Cardiac fibroblast (primary cell): Measurements from ENCODE around the gene TMEM204.
A peak's percentile ranks its signal among the peaks of the same experiment; 100 is the strongest.

Experiments used
- DNase-seq, 2 donors: peaks; one replicate each; pipeline versions ENCODE4 v3.0.0 to v3.0.0-alpha.2; 2010; ENCODE audit warnings: low read depth in 2 of 2
- H3K4me3 ChIP-seq, 2 donors: replicated peaks in 1 of 2; 1 replicate in 1 of 2; 2 replicates in 1 of 2; pipeline ENCODE4 v1.5.1; 2011; ENCODE audit warnings: low read depth in 2 of 2, low read length in 2 of 2, mild to moderate bottlenecking in 2 of 2, moderate library complexity in 1 of 2
- TF ChIP-seq, protein P1 (sequence below): IDR thresholded peaks from one replicate; pipeline ENCODE4 v1.5.1; 2011; ENCODE audit warnings: low read depth, mild to moderate bottlenecking, low read length, inconsistent platforms

Gene TMEM204

DNA sequence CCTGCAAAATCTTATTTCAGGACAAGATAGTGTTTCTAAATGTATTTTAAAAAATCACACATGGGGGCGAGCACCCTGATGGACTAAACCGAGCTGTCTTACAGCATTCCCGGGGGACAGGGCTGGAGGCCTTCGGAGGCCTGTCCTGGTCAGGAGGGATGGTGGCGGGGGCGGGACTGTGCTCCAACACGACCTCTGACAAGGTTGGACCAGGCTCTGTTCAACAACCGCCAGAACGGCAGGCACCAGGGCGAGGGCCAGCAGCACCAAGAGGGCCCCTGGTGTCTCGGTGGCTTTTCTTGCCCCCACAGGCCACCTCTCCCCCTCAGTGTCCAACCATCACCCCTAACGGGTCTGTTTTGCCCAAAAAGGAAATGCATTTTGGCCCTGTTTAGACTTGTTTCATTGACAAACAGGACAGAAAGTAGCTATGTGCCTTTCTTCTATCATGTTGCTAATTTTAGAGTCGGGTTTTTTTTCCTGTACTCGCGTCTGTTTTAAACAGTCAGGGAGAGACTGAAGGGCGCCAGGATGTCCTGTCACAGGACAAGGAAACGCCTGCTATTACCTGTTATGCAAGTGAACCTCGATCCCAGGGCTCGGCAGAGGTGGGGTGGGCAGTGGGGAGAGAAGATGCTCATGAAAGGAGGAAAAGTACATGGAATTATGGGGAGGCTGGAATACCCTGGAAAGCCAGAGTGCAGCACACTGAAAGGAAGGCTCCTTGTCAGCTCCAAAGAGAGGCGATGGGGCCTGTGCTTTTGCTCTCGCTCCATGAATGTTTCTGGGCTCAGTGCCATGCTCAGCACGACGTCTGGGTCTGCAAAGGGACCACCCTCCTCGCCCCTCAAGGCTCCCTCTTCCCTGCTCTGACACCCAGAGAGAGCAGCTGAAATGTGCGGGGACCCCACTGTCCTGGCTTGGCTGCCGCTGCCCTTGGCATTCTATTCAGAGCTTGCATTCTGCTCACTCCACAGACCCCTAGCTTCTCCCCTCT, 11.9 kb downstream of the TMEM204 start:
- TF ChIP-seq, protein P1, sequence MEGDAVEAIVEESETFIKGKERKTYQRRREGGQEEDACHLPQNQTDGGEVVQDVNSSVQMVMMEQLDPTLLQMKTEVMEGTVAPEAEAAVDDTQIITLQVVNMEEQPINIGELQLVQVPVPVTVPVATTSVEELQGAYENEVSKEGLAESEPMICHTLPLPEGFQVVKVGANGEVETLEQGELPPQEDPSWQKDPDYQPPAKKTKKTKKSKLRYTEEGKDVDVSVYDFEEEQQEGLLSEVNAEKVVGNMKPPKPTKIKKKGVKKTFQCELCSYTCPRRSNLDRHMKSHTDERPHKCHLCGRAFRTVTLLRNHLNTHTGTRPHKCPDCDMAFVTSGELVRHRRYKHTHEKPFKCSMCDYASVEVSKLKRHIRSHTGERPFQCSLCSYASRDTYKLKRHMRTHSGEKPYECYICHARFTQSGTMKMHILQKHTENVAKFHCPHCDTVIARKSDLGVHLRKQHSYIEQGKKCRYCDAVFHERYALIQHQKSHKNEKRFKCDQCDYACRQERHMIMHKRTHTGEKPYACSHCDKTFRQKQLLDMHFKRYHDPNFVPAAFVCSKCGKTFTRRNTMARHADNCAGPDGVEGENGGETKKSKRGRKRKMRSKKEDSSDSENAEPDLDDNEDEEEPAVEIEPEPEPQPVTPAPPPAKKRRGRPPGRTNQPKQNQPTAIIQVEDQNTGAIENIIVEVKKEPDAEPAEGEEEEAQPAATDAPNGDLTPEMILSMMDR = no peak
- no peak overlapping the region for H3K4me3 ChIP-seq

DNA sequence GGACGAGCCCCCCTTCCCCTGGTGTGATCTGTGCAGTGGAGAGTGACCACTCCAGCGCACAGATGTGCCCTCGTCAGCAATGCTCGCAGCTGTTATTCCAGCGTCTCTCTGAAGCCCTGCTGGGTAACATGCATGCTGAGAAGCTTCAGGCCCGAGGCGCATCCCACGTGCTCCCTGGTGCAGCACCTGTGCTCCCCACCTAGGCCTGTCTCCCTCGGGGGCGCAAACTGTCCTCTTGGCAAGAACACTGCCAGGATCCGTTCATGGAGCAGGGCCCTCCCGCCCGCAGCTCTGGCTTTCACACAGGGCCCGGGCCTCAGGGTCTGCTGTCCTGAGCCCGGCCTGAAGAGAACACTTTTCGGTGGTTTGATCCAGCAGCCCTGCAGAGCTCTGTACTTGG, 13.0 kb downstream of the TMEM204 start:
- TF ChIP-seq, protein P1 = no peak
- DNase-seq = no peak
- H3K4me3 ChIP-seq = no peak overlapping the region

More for the DNA sequence above, 11.9 kb downstream of the TMEM204 start:
- DNase-seq = no peak

DNA sequence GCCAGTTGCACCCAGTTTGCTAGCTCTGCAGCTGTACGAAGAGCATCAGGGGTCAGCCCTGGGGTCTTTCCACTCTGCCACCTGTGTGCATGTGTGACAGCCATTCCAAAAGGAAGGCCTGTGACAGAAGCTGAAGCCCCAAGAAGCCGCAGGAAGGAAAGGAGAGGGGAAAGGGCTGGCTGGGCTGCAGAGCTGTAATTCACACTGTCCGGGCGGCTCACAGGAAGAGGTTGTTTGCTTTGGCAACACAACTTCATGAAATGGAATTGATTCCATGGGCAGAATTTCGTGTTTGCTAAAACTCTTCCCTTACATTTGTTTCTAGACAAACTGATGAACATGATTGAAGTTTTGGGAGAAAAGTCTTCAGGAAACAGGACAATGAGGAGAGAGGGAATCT, 14.8 kb downstream of the TMEM204 start:
- TF ChIP-seq, protein P1 = no peak
- DNase-seq = peak; percentile 54 to 55
- H3K4me3 ChIP-seq = no peak overlapping the region

DNA sequence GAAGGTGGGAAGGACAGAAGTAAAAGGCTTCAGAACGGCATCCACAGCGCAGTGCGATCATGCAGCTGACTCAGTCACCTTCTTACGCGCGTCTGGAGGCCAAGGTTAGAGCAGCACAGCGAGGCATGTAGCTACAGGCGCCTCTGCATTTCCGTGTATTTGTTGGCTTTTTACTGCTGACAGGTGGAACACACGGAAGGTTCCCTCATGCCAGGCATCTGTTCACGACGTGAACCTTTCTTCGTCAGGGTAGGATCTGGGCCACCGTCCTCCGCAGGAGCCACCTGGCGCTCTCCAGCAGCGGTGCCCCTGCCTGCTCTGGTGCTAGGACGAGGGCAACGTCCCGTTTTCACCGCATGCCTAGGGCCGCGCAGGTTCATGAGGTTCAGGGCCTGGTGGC, 15.3 kb downstream of the TMEM204 start:
- no peak overlapping the region for H3K4me3 ChIP-seq
- no peak for DNase-seq
- TF ChIP-seq, protein P1 = no peak

DNA sequence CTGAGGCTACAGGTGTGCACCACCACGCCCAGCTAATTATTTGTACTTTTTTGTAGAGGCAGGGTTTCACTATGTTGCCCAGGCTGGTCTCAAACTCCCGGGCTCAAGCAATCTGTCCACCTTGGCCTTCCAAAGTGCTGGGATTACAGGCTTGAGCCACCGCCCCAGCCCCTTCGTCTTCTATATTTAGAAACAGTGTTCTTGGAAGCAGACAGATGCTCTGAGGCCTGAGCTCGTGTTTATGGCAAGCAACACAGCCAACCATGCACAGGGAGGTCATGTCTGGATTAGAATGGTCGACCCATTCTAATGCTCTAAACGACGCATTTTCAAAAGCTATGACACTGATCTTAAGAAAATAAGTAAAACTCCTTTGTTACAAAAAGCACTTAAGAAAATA, 16.6 kb downstream of the TMEM204 start:
- no peak overlapping the region for H3K4me3 ChIP-seq
- TF ChIP-seq, protein P1 = no peak
- DNase-seq = no peak

DNA sequence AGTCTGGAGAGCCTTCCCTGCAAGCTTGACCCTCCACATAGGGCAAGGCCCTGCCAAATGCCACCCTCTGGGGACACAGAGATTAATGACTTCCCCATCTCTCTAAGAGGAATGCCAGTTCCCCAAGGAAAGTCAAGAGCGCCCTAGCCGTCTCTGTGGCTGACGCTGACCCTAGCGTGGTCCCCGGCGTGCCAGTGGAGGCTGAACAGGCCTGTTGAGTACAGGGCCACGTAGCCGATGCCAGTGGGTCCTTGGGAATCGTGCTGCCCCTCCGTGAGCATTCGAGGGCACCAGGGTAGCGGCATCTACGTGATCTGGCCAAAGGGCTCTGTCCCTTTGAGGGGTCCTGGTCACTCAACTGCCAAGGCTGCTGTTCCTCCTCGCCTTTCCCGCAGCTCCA, 17.2 kb downstream of the TMEM204 start:
- DNase-seq = no peak
- TF ChIP-seq, protein P1 = no peak

More for the DNA sequence above, 17.2 kb downstream of the TMEM204 start:
- no peak overlapping the region for H3K4me3 ChIP-seq
